Measurements from ENCODE around the gene SCN2B. TPM values are rescaled to one million over a fixed set of nuclear protein-coding genes. Genes with fewer than 3 reads are reported as not detected.
"Not testable (repeated sequence)": the region's sequence is repeated elsewhere in the genome, so short reads cannot be mapped to it uniquely, and the experiment has no call there.

The SCN2B gene
- total RNA-seq, 2 donors from 2014 or later, result 0.07 TPM; not detected in 1

DNA sequence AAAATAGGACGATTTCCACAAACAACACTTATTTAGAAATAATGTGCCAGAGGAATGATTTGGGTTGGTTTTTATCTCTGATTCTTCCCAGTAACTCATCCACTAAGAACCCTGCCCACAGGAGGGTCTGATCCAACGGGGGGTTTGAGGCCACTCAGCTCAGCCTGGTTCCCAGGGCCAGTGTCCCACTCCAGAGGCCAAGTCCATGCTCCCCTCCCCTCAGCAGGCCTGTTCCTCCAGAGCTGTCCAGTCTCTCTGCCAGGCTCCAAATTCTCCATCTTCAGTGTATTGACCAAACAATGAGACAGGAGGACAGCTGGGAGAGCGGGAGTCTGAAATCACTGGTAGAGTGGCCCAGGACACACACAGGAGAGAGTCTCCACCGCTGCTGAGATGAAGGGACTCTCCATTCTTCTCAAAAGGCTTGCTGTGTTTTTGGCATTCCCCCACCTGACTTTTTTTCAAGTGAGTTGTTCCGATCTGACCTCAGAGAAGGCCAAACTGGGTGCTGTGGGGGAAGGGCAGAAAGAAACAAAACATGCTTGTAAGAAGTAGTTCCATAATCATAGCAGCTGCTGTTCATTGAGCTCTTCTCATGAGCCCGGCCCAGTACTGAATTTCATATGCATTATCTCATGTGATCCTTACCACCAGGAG, 17.6 kb upstream of the SCN2B start:
- Histone ChIP-seq H3K36me3 (no peaks in the 10 kb centered on the region), H3K27me3 (replicated peaks; ENCODE audit: insufficient read depth) (no peaks in the 10 kb centered on the region), H3K4me1 (ENCODE audit: control insufficient read depth in 1 of 2, low read depth in 2 of 2) (peaks cover 0 to 15% of the 10 kb centered on the region in 2 donors), H3K9me3 (no peaks in the 10 kb centered on the region), H3K27ac (no peak overlapping the region), H3K4me3 (no peak overlapping the region)
- TF ChIP-seq, protein P1, sequence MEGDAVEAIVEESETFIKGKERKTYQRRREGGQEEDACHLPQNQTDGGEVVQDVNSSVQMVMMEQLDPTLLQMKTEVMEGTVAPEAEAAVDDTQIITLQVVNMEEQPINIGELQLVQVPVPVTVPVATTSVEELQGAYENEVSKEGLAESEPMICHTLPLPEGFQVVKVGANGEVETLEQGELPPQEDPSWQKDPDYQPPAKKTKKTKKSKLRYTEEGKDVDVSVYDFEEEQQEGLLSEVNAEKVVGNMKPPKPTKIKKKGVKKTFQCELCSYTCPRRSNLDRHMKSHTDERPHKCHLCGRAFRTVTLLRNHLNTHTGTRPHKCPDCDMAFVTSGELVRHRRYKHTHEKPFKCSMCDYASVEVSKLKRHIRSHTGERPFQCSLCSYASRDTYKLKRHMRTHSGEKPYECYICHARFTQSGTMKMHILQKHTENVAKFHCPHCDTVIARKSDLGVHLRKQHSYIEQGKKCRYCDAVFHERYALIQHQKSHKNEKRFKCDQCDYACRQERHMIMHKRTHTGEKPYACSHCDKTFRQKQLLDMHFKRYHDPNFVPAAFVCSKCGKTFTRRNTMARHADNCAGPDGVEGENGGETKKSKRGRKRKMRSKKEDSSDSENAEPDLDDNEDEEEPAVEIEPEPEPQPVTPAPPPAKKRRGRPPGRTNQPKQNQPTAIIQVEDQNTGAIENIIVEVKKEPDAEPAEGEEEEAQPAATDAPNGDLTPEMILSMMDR (IDR thresholded peaks at IDR 0.05), result no peak
- ATAC-seq (ENCODE audit: insufficient number of reproducible peaks, low FRiP score, low read depth) (no peak), DNase-seq (ENCODE audit: low spot score) (no peak)

DNA sequence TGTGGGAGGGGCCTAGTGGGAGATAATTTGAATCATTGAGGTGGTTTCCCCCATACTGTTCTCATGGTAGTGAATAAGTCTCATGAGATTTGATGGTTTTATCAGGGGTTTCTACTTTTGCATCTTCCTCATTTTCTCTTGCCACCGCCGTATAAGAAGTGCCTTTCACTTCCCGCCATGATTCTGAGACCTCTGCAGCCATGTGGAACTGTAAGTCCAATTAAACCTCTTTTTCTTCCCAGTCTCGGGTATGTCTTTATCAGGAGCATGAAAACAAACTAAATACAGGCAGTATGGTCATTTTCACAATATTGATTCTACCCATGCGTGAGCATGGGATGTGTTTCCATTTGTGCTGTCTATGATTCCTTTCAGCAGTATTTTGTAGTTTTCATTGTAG, 16.4 kb upstream of the SCN2B start:
- not testable (repeated sequence) for H3K4me3 ChIP-seq; H3K27ac ChIP-seq; ATAC-seq (ENCODE audit: insufficient number of reproducible peaks, low FRiP score, low read depth); H3K9me3 ChIP-seq; H3K36me3 ChIP-seq; H3K27me3 ChIP-seq (replicated peaks; ENCODE audit: insufficient read depth); DNase-seq (ENCODE audit: low spot score)
- peaks cover 0 to 15% of the 10 kb centered on the region in 2 donors for H3K4me1 ChIP-seq (ENCODE audit: control insufficient read depth in 1 of 2, low read depth in 2 of 2)

DNA sequence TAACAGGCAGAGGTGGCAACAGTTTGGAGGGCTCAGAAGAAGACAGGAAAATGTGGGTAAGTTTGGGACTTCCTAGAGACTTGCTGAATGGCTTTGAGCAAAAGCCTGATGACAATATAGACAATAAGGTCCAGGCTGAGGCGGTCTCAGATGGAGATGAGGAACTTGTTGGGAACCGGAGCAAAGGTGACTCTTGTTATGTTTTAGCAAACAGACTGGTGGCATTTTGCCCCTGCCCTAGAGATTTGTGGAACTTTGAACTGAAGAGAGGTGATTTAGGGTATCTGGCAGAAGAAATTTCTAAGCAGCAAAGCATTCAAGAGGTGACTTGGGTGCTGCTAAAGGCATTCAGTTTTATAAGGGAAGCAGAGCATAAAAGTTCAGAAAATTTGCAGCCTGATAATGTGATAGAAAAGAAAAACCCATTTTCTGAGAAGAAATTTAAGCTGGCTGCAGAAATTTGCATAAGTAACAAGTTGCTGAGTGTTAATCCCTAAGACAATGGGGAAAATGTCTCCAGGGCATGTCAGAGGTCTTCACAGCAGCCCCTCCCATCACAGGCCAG, 14.6 kb upstream of the SCN2B start:
- not testable (repeated sequence) for H3K9me3 ChIP-seq; H3K27me3 ChIP-seq (replicated peaks; ENCODE audit: insufficient read depth); ATAC-seq (ENCODE audit: insufficient number of reproducible peaks, low FRiP score, low read depth); DNase-seq (ENCODE audit: low spot score); H3K4me3 ChIP-seq; H3K27ac ChIP-seq; H3K36me3 ChIP-seq
- peaks cover 0 to 15% of the 10 kb centered on the region in 2 donors for H3K4me1 ChIP-seq (ENCODE audit: control insufficient read depth in 1 of 2, low read depth in 2 of 2)

DNA sequence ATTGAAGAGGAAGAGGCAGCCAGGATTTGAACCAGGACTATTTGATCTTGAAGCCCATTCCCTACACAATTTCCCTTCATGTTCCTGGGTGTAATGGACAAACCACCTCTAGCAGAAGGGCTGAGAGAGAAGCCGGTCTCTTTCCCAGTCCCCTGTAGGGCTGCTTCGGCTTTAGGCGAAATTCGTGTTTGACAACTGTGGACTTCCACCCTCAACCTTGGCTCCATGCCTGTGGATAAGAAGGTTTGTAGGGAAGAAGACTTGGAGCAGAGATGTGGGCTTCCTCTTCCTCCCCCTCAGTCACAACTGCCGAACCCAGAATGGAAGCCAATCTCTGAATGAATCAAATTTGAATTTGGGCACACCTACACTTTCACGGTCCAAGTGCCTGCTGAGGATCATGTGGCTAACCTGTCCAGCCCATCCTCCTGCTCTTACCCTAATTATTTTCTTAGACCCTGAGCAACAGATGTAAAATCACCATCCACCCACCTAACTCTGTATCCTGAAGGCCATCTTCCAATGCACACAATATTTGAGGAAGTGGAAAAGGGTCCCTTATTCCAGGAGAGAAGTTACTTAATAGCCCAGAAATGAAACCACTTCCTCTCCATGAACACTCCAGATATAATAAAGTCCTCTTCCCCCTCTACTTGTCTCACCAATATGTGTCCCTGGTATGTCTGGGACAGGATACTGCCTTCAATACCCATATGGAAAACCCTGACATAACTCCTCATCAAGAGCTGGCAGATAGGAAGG, 10.1 kb upstream of the SCN2B start:
- TF ChIP-seq, protein P1 (IDR thresholded peaks at IDR 0.05), result no peak
- Histone ChIP-seq H3K9me3 (no peaks in the 10 kb centered on the region), H3K27ac (no peak overlapping the region), H3K36me3 (no peaks in the 10 kb centered on the region), H3K4me3 (no peak overlapping the region), H3K27me3 (replicated peaks; ENCODE audit: insufficient read depth) (no peaks in the 10 kb centered on the region), H3K4me1 (ENCODE audit: control insufficient read depth in 1 of 2, low read depth in 2 of 2) (no peaks in the 10 kb centered on the region)
- DNase-seq (ENCODE audit: low spot score) (no peak), ATAC-seq (ENCODE audit: insufficient number of reproducible peaks, low FRiP score, low read depth) (no peak)

DNA sequence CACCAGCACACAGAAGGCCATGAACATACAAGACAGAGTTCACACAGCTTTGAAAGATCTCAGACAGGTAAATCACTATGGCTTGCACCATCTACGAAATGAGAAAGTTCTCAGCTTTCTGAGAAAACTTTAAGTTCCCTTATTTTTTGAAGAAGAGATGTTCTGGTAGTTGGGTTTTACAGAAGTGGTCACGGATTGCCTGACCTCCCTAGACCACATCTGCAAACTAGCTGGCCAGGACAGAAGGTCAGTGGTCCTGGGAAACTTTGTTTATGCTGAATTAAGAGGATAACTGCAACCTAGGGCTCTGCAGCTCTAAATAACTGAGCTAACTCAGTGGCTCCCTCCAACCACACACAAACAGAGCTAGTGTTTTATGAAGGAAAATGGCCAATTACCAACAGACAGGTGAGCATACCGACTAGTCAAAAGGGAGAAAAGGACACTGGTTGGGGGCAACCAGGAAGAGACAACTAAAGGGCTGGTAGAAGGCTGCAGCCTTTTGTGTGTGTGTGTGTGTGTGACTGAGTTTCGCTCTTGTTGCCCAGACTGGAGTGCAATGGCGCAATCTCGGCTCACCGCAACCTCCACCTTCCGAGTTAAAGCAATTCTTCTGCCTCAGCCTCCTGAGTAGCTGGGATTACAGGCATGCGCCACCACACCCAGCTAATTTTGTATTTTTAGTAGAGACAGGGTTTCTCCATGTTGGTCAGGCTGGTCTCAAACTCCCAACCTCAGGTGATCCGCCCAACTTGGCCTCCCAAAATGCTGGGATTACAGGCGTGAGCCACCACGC, 8.5 kb upstream of the SCN2B start:
- Histone ChIP-seq H3K4me3 (no peak overlapping the region), H3K36me3 (no peaks in the 10 kb centered on the region), H3K9me3 (no peaks in the 10 kb centered on the region), H3K4me1 (ENCODE audit: control insufficient read depth in 1 of 2, low read depth in 2 of 2) (no peaks in the 10 kb centered on the region), H3K27ac (no peak overlapping the region), H3K27me3 (replicated peaks; ENCODE audit: insufficient read depth) (no peaks in the 10 kb centered on the region)
- ATAC-seq (ENCODE audit: insufficient number of reproducible peaks, low FRiP score, low read depth) (no peak), DNase-seq (ENCODE audit: low spot score) (no peak)
- TF ChIP-seq, protein P1 (IDR thresholded peaks at IDR 0.05), result no peak

DNA sequence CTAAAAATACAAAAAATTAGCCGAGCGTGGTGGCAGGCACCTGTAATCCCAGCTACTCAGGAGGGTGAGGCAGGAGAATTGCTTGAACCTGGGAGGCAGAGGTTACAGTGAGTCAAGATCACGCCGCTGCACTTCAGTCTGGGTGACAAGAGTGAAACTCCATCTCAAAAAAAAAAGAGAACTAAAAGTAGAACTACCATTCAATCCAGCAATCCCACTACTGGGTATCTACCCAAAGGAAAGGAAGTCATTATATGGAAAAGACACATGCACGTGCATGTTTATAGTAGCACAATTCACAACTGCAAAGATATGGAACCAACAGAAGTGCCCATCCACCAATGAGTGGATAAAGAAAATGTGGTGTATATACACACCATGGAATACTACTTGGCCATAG, 7.3 kb upstream of the SCN2B start:
- DNase-seq (ENCODE audit: low spot score); H3K27me3 ChIP-seq (replicated peaks; ENCODE audit: insufficient read depth); H3K9me3 ChIP-seq; H3K27ac ChIP-seq; ATAC-seq (ENCODE audit: insufficient number of reproducible peaks, low FRiP score, low read depth); H3K36me3 ChIP-seq; H3K4me3 ChIP-seq; H3K4me1 ChIP-seq (ENCODE audit: control insufficient read depth in 1 of 2, low read depth in 2 of 2): not testable (repeated sequence)
